HG03103 (cell line): ENCODE data around the gene CAPN10.
"Not testable (repeated sequence)": the region's sequence is repeated elsewhere in the genome, so short reads cannot be mapped to it uniquely, and the experiment has no call there.

Experiments used
- ATAC-seq: cut with Tn5 transposase; IDR thresholded peaks from one replicate; pipeline ENCODE4 v1.9.1; 2021; ENCODE audit warnings: low read depth; ENCODE audit not compliant: unreplicated experiment

Gene CAPN10

GRCh38 chr2:240601831-240602160, 15.3 kb downstream of the CAPN10 start:
- ATAC-seq: no peak

- ATAC-seq: no peak
Measured at GRCh38 chr2:240602266-240603050, 15.9 kb downstream of the CAPN10 start.

GRCh38 chr2:240603081-240603835, 16.7 kb downstream of the CAPN10 start:
- ATAC-seq: no peak

- no peak for ATAC-seq
Measured at GRCh38 chr2:240603846-240604245, 17.3 kb downstream of the CAPN10 start.

GRCh38 chr2:240604291-240604938, 17.9 kb downstream of the CAPN10 start:
- ATAC-seq: no peak

GRCh38 chr2:240604939-240605716, 18.6 kb downstream of the CAPN10 start:
- no peak for ATAC-seq

GRCh38 chr2:240605867-240606743, 19.6 kb downstream of the CAPN10 start:
- ATAC-seq: no peak

DNA sequence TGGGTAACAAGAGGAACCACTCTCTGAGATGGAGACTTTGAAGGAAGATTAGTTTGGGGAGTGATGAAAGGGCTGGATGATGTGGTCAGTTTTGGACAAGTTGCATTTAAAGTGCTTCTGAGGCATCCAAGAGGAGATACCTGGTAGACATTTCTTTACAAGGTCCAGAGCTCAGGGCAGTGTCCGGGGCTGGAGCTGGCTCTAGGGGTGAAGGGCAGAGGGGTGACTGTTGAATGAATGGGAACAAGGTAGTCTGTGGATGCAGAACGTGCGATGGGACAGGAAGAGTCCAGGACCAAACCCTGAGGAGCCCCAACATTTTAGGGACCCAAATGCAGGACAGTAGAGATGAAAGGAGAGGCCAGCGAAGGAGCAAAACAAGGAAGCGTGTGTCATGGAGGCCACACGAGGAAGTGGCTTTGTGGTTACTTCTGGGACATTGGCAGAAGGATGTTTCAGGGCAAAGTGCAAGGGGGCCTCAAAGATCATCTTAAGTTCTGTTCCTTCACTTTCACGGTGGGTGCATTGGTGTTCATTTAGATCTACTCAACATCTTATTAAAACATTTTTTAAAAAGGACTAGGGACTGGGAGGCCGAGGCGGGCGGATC, 25.2 kb downstream of the CAPN10 start:
- ATAC-seq: no peak

GRCh38 chr2:240613781-240614180, 27.2 kb downstream of the CAPN10 start:
- no peak for ATAC-seq

GRCh38 chr2:240614391-240614790, 27.9 kb downstream of the CAPN10 start:
- ATAC-seq: no peak

- ATAC-seq: no peak
Measured at GRCh38 chr2:240615396-240615795, 28.9 kb downstream of the CAPN10 start.

- no peak for ATAC-seq
Measured at GRCh38 chr2:240615820-240616547, 29.4 kb downstream of the CAPN10 start.

DNA sequence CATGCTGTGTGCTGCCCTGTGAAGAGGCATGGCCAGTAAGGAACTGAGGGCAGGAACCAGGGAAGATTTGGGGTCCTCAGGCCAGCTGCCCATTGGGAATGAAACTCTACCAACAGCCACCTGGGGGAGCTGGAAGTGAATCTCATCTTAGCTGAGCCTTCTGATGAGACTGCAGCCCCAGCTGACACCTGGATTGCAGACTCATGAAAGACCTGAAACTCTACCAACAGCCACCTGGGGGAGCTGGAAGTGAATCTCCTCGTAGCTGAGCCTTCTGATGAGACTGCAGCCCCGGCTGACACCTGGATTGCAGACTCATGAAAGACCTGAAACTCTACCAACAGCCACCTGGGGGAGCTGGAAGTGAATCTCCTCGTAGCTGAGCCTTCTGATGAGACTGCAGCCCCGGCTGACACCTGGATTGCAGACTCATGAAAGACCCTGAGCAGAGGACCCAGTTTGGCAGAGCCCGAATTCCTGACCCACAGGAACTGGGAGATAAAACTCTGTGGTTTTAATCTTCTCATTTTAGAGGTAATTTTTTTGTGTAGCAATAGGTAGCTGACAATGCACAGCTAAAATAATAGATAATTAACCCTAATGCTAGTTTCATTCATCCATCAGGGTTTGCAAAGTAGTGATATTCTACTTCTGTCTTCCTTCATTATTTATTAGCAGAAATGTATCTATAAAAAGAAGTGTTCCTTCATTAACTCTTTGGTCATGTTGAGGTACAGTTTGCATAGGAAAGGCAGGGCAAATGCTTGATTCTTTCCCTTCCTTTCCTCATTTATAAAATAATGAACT, 30.5 kb downstream of the CAPN10 start:
- not testable (repeated sequence) for ATAC-seq

DNA sequence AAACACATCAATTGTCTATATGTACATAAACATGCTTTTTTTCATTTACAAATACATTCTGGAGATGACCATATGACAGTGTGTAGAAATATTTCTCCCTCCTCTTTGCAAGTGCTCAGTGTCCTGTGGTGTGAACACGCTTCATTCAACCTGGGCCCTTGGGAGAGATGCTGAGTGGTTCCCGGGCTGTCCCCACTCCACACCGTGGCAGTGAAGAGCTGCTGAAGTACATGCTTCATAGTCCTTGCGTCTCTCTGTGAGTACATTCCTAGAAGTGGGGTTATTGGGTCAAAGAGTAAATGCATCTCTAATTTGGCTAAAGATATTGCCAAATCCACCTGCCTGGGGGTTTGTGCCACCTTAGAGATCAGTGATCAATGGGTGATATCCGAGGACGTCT, 32.2 kb downstream of the CAPN10 start:
- no peak for ATAC-seq

- ATAC-seq: no peak
Measured at GRCh38 chr2:240619506-240620148, 33.1 kb downstream of the CAPN10 start.

- ATAC-seq: no peak
Measured at GRCh38 chr2:240620149-240620731, 33.7 kb downstream of the CAPN10 start.

DNA sequence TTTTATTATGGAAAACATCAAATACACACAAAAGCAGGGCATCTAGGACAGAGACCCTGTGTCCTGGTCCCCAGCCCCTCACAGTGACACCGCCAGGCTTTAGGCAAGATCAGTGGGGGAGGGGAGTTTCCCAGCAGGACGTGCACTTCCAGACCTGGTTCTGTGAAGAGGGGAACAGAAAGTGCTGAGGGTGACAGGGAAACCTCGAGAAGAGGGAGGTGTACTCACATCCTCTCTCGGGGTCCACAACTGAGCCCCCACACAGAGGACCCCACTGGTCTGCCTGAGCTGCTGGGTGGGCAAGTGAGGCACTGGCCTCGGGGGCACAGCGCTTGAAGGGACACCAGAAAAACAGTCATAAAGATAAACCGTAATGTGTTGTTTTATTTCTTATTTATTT, 34.3 kb downstream of the CAPN10 start:
- no peak for ATAC-seq
